ENCODE data around the gene VIPR2. TPM values are rescaled to one million over a fixed set of nuclear protein-coding genes. Genes with fewer than 3 reads are reported as not detected.
"Not testable (repeated sequence)": the region's sequence is repeated elsewhere in the genome, so short reads cannot be mapped to it uniquely, and the experiment has no call there.

The VIPR2 gene
- total RNA-seq, 1 donor, result not detected

GRCh38 chr7:159088016-159088865 lies 56.4 kb downstream of the VIPR2 start:
- no peak for DNase-seq (ENCODE audit: low read depth)
- no peak for TF ChIP-seq CTCF (IDR thresholded peaks at IDR 0.05; ENCODE audit: insufficient read depth, low read depth, low read length)
- no peak overlapping the region for H3K4me3 ChIP-seq (ENCODE audit: low read depth, low read length)

DNA sequence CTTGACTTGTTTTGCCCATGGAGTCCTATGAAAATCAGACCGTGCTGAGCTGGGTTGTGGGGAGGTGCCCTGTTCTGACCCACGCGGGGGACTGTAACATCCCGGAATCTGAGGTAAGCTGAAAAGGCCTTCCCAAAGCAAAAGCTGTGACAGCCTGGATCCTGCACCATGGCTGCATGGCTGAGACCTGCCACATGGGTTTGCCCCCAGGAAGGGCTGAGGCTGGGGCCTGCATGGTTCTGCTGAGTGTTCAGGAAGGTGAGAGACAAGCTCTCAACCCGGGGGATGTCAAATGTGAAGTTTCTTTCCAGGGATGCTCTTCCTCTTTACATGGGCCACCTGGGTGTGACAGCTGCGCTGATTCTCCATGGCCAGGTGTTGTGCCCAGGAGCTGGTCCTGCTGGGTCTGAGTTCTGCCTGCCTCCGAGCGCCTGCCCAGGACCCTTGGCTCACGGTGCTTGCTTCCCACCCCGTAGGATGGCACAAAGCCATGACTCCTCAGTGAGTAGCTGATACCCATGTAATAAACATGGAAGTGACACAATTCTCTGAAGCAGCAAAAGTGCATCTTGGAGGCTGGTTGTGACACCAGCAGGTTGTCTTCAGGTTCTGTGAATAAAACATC lies 58.3 kb downstream of the VIPR2 start:
- no peak for TF ChIP-seq CTCF (IDR thresholded peaks at IDR 0.05; ENCODE audit: insufficient read depth, low read depth, low read length)
- DNase-seq (ENCODE audit: low read depth), result no peak
- H3K4me3 ChIP-seq (ENCODE audit: low read depth, low read length), result no peak overlapping the region

- DNase-seq (ENCODE audit: low read depth), result no peak
- no peak for TF ChIP-seq CTCF (IDR thresholded peaks at IDR 0.05; ENCODE audit: insufficient read depth, low read depth, low read length)
- H3K4me3 ChIP-seq (ENCODE audit: low read depth, low read length), result no peak overlapping the region
These were observed 60.4 kb downstream of the VIPR2 start for GRCh38 chr7:159084069-159084801.

- no peak overlapping the region for H3K4me3 ChIP-seq (ENCODE audit: low read depth, low read length)
- no peak for TF ChIP-seq CTCF (IDR thresholded peaks at IDR 0.05; ENCODE audit: insufficient read depth, low read depth, low read length)
- DNase-seq (ENCODE audit: low read depth), result no peak
These were observed 61.0 kb downstream of the VIPR2 start for GRCh38 chr7:159083698-159084068.

DNA sequence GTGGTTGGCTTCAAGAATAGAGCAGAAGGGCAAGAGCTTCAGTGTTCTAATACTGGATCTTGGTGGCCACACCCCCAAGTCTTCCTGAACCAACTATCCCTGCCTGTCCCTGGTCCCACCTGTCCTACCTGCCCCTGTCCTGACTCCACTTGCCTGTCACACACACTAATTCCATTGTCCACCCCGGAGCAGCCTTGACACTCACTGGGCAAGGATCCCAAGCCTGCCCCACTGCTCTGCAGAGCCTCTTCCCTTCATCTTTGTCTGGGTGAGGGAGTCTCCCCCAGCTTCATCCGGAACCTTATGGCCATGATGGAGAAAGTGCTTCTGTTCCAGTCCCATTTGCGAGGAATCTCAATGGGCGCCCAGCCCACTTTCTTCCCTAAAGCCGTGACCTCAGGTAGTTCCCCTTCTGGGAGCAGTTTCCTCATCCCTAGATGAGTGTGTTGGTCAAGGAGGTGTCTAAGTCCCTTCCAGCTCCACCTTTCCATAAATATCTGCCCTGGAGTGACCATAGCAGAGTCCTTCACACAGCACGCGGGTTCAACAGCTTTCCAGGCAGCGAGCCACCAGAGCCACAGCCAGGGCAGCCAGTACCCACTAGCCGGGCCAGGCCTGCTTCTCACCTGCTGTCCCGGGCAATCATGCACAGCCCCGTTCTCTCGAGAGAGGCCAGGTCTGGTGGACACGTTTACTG lies 61.5 kb downstream of the VIPR2 start:
- DNase-seq (ENCODE audit: low read depth), result no peak
- H3K4me3 ChIP-seq (ENCODE audit: low read depth, low read length), result no peak overlapping the region
- no peak for TF ChIP-seq CTCF (IDR thresholded peaks at IDR 0.05; ENCODE audit: insufficient read depth, low read depth, low read length)

DNA sequence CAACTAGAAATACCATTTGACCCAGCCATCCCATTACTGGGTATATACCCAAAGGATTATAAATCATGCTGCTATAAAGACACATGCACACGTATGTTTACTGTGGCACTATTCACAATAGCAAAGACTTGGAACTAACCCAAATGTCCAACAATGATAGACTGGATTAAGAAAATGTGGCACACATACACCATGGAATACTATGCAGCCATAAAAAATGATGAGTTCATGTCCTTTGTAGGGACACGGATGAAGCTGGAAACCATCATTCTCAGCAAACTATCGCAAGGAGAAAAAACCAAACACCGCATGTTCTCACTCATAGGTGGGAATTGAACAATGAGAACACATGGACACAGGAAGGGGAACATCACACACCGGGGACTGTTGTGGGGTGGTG lies 62.6 kb downstream of the VIPR2 start:
- DNase-seq (ENCODE audit: low read depth); H3K4me3 ChIP-seq (ENCODE audit: low read depth, low read length): not testable (repeated sequence)

DNA sequence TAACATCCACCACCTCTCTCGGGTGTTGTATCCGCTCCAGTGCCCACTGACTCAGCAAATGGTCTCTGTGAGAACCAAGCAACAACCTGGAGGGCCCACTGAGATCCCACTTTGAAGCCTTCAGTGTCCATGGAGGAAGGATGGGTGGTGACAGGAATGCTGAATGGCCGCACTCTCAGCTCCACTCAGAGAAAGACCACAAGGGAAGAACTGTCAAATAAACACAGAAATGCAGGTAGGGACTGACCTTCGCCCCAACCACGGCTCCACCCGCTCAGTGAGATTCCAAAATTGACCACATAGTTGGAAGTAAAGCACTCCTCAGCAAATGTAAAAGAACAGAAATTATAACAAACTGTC lies 65.8 kb downstream of the VIPR2 start:
- no peak for TF ChIP-seq CTCF (IDR thresholded peaks at IDR 0.05; ENCODE audit: insufficient read depth, low read depth, low read length)
- H3K4me3 ChIP-seq (ENCODE audit: low read depth, low read length), result no peak overlapping the region
- no peak for DNase-seq (ENCODE audit: low read depth)

Data from fibroblast of villous mesenchyme (primary cell).